ENCODE measurements around the gene EFNB1. TPM values are rescaled to one million over a fixed set of nuclear protein-coding genes. Genes with fewer than 3 reads are reported as not detected.
A peak's percentile ranks its signal among the peaks of the same experiment; 100 is the strongest.

Gene EFNB1
- polyA plus RNA-seq, 3 donors = 114 to 156 (median 141) TPM

- DNase-seq = no peak
These were observed 12.6 kb downstream of the EFNB1 start for GRCh38 chrX:68841251-68842049.

GRCh38 chrX:68842351-68842750 is 13.5 kb downstream of the EFNB1 start:
- DNase-seq = no peak

DNA sequence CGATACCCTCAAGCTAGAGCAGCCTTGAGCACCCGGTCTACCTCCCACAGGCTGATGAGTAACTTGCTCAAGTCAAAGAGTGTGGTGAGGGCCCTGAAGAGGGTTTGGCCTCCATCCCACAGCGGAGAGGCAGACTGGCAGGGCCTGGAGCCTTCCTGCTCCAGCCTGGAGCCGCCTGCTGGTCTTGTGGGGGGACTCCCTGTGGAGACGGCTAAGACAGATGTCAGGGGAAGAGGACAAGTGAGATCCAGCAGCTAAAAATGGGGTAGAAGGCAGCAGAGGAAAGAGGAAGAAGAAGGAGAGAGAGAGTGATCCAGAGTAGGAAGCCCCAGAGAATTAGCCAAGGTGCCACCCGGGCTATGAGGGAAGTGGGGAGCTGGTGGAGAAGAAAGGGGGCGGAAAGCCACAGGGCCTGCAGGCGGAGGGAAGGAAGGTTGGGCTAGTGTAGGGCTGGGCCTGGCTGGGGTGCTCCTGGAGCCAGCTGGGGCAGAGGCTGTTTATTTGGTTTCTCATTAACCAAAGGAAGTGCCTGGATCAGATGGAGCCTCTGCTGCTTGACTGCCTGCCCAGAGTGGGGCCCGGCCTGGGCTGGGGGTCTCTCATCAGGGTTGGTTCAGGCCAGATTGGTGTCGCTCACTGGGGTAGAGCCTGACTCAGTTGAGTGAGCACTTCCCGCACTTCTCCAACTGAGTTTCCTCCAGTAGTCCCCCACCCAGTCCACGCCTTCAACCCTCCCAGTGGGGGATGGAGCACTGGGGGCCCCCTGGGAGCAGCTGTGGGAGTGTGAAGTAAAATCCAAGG is 14.2 kb downstream of the EFNB1 start:
- DNase-seq = no peak

GRCh38 chrX:68843992-68844391 is 15.2 kb downstream of the EFNB1 start:
- no peak for DNase-seq

- no peak for DNase-seq
These were observed 15.8 kb downstream of the EFNB1 start for GRCh38 chrX:68844581-68844980.

DNA sequence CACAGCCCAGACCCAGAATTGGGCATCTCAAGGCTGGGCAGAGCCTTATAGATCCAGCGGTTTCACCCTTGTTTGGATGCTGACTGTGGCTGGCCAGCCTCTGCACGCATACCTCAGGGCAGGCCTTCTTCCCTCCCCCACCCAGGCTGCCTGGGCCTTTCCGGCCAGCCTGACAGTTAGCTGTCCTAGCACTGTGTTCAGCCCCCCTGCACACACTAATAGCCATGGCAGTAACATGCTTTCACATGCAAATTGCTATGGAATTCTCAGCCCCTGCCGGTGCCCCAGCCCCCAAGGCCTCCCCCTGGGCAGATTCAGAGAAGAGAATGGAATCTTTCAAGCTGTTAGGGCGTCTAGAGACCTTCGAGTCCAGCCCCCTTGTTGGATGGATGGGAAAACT is 17.7 kb downstream of the EFNB1 start:
- no peak for DNase-seq

GRCh38 chrX:68847172-68847571 is 18.4 kb downstream of the EFNB1 start:
- DNase-seq = no peak

DNA sequence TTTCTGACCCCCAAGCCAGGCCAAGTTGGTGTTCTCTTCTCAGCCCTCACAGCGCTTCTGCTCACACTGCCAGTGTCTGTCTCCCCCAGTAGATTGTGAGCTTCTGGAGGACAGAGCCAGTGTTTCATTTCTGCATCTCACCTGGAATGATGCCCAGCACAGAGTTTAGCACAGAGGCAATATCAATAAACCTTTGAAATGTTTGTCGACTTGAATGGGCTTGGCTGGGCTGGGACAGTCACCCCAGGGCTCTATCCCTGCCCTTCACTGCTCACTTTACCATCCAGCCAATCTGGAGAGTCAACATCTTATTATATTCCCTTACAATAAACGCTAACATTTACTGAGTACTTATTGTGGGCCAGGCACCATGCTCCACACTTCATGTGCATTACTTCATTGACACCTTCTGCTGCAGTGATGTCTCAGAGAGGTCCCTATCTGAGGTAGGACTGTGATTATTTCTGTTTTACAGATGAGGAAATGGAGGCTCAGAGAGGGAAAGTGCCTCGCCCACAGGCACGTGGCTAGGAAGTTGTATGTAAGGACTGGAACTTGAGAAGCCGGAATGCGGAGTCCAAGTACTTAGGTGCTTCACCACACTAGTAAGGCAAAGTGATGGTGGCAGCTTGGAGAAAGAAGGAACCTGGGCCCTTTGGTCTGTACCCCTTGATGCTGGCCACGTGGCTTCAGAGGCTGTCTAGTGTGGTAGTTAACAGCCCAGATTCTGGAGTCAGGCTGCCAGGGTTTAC is 19.5 kb downstream of the EFNB1 start:
- DNase-seq = no peak

GRCh38 chrX:68851082-68851481 is 22.3 kb downstream of the EFNB1 start:
- no peak for DNase-seq

- no peak for DNase-seq
These were observed 23.2 kb downstream of the EFNB1 start for GRCh38 chrX:68852046-68852445.

GRCh38 chrX:68853665-68854251 is 24.9 kb downstream of the EFNB1 start:
- DNase-seq = no peak

- DNase-seq = no peak
These were observed 36.5 kb downstream of the EFNB1 start for GRCh38 chrX:68865300-68865699.

DNA sequence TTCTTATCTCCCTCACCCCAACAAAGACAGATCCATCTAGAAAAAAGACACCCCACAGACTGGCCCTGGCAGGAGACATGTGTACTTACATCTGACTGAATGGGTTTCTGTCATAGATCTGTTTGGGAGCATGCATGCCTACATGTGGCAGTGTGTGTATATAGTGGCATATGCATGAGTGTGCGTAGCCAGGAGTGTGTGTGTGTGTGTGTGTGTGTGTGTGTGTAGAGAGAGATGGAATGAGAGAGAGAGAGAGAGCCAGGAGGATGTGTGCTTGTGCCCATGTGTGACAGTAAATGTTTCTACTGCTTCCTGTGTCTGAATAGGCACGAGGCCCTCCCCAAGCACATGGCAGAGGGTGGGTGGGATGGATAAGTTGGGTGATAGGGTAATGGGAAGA is 37.1 kb downstream of the EFNB1 start:
- DNase-seq = no peak

- peak; percentile 36 for DNase-seq
These were observed 38.8 kb downstream of the EFNB1 start for GRCh38 chrX:68867458-68868112.

- DNase-seq = no peak
These were observed 39.5 kb downstream of the EFNB1 start for GRCh38 chrX:68868316-68868715.

- DNase-seq = no peak
These were observed 40.3 kb downstream of the EFNB1 start for GRCh38 chrX:68868902-68869800.

GRCh38 chrX:68870357-68870756 is 41.5 kb downstream of the EFNB1 start:
- DNase-seq = no peak

DNA sequence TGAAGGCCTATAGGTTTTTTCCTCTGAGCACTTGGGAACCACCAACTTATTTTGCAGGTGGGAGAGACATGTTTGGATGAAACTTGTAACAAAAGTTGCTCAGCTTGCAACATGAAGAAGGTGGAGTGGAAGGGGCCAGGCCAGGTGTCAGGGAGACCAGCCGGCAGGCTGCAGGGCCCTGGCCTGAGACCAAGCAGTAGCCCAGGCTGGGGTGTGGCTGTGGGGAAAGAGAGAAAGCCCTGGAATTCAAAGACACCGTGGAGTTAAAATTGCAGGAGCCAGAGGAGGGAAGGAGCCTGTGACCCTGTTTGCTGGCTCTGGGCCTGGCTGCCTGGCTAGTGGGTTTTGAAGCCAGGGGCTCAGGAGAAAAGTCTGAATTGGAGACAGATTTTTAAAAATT is 43.4 kb downstream of the EFNB1 start:
- DNase-seq = no peak

- DNase-seq = no peak
These were observed 45.3 kb downstream of the EFNB1 start for GRCh38 chrX:68874076-68874475.

- no peak for DNase-seq
These were observed 47.9 kb downstream of the EFNB1 start for GRCh38 chrX:68876731-68877130.

- no peak for DNase-seq
These were observed 48.8 kb downstream of the EFNB1 start for GRCh38 chrX:68877606-68878005.
